ENCODE results near the gene ATN1.

ATN1 gene

DNA sequence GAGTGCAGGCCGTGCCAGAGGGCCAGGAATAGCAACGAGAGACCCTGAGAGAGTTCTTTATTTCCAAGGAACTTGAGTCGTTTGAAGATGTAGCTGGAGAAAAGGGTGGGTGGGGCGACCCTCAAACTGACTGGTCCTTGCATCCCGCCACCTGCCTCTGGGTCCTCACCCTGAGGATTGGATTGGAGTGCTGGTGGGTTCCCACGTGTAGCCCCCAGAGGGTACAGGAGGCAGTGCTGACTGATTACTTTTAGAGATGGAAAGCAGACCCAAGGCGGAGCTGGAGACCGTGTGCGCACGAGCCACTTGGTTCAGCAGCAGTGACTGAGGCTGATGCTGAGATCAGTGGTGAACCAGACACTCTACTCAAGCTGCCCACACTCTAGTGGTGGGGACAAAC is 49.9 kb downstream of the ATN1 start:
- no peak for DNase-seq

DNA sequence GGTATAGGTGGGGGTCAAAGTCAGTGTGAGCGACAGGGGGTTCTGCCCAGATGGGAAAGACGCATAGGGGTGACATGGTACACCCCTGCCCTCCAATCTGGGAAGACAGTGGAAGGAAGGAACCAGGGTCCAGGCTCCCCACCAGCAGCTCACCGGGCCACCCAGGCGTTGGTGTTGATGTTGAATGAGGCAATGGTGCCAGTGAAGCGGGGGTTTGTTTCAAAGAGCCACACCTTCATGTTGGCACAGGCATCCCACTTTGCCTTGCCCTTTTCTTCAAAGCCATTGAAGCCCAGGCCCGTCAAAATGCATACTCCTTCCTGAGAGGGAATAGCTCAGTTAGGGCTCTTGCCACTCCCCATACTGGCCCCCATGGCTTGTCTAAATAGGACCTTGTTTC is 50.4 kb downstream of the ATN1 start:
- no peak for DNase-seq

DNA sequence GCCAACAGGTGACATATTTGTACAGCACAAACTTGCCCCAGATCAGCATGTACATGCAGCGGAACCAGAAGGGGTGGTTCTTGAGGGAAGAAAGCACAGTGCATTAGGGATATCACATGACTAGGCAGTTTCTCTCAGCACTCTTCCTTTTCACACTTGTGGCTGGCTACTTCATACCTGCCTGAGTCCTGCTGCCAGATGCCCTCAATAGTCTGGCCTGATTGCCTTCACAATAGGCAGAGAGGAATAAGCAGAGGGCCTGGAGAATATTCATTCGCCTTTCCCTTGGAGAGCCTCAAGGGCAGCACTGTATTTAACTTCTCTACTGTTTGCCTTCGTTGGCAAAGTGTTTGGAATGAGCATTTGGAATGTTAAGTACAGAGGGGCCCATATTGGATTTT is 50.9 kb downstream of the ATN1 start:
- DNase-seq = no peak

GRCh38 chr12:6979021-6979420 is 51.3 kb downstream of the ATN1 start:
- no peak for DNase-seq

DNA sequence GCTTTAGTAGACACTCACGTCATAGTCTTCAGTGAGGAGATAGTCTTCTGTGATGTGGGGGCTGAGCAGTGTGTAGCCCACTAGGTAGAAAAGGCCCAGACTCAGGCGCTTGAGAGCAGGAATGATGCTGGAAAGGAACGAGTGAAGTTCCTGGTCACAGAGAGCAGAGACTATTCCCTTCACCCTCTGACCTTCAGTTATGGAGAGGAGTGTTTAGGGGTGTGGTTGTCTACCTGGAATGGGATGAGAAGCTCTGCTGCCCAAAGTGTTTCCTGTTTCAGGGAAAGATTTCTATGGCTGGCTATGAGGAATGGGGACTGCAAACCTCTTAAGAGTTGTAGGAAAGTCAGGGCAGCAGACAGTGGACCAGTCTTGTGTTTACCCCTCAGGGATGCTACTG is 51.7 kb downstream of the ATN1 start:
- DNase-seq = no peak

- DNase-seq = no peak
These were observed 52.3 kb downstream of the ATN1 start for GRCh38 chr12:6980075-6980474.

DNA sequence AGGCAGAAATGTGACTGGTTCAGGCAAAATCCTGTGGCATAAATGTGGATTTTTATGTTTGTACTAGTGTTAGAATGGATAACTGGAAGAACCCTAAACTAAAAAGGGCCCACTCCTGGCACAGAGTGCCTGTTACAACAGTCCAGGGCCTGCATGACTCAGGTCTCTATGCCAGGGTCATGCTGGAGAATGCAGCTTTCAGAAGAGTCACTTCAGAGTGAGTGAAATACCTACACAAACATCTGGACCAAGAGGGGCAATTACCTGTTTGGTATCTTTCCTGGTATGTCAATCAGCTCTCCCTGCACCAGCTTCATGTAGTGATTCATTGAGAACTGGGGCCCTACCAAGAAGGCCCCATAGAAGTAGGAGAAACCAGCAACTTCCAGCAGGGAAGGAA is 53.0 kb downstream of the ATN1 start:
- no peak for DNase-seq

DNA sequence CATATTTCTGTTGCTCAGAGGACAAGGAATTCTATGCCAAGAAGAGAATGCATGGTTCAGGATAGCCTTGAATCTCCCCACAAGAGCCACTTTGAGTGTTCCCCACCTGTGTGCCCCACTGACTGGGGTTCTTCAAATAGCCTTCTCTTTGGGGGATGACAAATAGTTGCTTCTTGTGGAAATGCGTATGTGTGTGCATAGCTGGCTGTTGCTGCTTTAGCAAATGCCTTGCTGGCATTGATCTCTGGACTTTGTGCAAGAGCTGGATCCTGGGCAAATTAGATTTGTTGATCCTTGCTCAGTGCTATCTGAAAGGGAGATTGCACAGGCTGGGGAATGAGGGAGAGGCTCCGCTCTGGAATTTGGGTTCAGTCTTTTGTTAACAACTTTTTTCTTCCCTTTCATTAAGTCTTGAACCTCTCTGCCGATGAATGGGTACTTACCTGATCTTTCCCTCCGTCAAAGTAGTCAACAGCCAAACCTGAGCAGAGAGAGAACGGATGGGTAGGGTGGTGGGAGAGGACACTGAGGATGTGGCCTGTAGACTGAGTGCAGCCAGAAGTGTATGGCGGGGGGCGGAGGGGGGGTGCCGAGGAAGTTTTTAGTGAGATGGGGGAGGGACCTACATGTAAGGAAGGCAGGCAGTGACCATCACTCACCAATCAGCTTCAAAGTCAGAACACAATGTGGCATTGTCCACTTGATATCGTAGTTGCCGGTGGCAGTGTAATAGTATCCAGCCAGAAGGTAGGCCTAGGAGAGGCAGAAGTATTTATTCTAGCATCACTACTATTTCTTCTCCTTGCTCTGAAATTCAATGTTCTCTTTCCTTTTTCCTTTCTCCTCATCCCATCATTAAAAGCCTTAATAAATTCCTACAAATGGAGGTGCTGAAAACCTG is 53.6 kb downstream of the ATN1 start:
- no peak for DNase-seq

DNA sequence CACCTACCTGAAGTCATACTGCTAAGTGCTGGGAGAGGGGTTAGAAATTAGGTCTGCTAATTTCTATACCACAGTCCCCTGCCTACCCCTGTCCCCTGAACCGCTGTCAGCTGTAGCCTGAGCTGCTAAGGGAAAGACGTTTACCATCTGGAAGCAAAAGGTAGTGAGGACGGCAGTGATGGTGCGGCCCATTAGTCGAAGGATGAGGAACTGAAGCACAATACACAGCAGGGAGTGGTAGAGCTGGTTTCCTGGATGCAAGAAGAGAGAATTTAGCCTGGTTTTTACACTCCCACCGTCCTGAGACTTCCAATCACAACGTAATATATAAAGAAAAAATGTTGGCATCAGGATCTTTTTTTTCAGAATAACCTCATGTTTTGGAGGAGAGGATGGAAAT is 54.8 kb downstream of the ATN1 start:
- no peak for DNase-seq

DNA sequence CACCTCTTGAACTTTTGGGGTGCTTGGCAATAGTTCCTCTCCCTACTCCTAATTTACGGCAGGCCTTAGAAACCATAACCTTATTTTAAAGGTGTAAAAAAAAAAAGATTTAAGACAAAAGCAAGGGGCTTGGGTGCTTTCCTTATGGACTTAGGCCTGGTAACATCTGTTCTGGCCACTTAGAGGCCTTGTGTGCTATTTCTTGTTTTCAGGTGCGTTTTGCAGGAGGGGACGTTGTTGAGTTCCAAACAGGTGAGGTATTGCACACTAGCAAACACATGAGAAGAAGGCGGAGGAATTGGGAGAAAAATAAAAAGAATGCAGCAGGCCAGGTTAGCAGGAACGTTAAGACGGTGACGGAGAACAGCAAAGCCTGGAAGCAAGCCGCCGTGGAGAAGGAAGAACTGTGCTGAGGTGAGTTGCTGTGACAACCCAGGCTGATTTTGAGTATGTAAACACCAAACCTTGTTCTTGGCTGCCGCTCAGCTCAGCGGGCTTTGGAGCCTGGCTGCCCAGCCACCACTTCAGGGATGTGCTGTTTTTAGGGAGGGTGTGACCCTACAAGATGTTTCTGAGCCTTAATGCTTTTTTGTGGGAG is 60.3 kb downstream of the ATN1 start:
- no peak for DNase-seq
